ENCODE results near the gene IGF1.
"Not testable (repeated sequence)": the region's sequence is repeated elsewhere in the genome, so short reads cannot be mapped to it uniquely, and the experiment has no call there.

The IGF1 gene

GRCh38 chr12:102459314-102459713, 21.0 kb downstream of the IGF1 start:
- TF ChIP-seq, protein P1, sequence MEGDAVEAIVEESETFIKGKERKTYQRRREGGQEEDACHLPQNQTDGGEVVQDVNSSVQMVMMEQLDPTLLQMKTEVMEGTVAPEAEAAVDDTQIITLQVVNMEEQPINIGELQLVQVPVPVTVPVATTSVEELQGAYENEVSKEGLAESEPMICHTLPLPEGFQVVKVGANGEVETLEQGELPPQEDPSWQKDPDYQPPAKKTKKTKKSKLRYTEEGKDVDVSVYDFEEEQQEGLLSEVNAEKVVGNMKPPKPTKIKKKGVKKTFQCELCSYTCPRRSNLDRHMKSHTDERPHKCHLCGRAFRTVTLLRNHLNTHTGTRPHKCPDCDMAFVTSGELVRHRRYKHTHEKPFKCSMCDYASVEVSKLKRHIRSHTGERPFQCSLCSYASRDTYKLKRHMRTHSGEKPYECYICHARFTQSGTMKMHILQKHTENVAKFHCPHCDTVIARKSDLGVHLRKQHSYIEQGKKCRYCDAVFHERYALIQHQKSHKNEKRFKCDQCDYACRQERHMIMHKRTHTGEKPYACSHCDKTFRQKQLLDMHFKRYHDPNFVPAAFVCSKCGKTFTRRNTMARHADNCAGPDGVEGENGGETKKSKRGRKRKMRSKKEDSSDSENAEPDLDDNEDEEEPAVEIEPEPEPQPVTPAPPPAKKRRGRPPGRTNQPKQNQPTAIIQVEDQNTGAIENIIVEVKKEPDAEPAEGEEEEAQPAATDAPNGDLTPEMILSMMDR (IDR thresholded peaks at IDR 0.05; ENCODE audit: low read depth, low read length, missing control alignments), result no peak
- no peak for DNase-seq (ENCODE audit: extremely low read depth, low read depth)
- no peak overlapping the region for H3K4me3 ChIP-seq (replicated peaks; ENCODE audit: low read depth, low read length)

GRCh38 chr12:102454808-102455760, 25.3 kb downstream of the IGF1 start:
- H3K4me3 ChIP-seq (replicated peaks; ENCODE audit: low read depth, low read length), result no peak overlapping the region
- no peak for DNase-seq (ENCODE audit: extremely low read depth, low read depth)
- TF ChIP-seq, protein P1 (IDR thresholded peaks at IDR 0.05; ENCODE audit: low read depth, low read length, missing control alignments), result no peak

DNA sequence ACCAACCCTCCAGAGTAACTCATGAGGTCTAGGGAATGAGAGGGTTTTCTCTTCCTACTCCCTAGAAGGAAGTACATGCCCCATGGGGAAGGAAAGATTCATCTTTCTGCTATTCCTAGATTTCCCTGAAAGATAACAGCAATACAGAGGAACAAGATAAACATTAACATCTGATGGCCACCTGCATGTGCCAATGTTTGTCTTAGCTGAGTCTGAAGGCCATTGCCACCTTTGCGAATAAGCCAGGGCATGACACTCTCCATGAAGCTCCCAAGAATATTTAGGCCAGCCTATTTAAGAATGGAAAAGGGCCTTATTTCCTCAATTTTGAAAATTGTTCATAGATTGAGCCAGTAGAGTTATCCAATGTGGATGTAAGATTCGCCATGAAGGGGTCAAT, 26.0 kb downstream of the IGF1 start:
- no peak for DNase-seq (ENCODE audit: extremely low read depth, low read depth)
- TF ChIP-seq, protein P1 (IDR thresholded peaks at IDR 0.05; ENCODE audit: low read depth, low read length, missing control alignments), result no peak
- H3K4me3 ChIP-seq (replicated peaks; ENCODE audit: low read depth, low read length), result no peak overlapping the region

GRCh38 chr12:102452605-102453004, 27.8 kb downstream of the IGF1 start:
- no peak overlapping the region for H3K4me3 ChIP-seq (replicated peaks; ENCODE audit: low read depth, low read length)
- TF ChIP-seq, protein P1 (IDR thresholded peaks at IDR 0.05; ENCODE audit: low read depth, low read length, missing control alignments), result no peak

GRCh38 chr12:102449018-102449417, 31.3 kb downstream of the IGF1 start:
- not testable (repeated sequence) for DNase-seq (ENCODE audit: extremely low read depth, low read depth); H3K4me3 ChIP-seq (replicated peaks; ENCODE audit: low read depth, low read length)

More at GRCh38 chr12:102452605-102453004, 27.8 kb downstream of the IGF1 start:
- DNase-seq (ENCODE audit: extremely low read depth, low read depth), result no peak

DNA sequence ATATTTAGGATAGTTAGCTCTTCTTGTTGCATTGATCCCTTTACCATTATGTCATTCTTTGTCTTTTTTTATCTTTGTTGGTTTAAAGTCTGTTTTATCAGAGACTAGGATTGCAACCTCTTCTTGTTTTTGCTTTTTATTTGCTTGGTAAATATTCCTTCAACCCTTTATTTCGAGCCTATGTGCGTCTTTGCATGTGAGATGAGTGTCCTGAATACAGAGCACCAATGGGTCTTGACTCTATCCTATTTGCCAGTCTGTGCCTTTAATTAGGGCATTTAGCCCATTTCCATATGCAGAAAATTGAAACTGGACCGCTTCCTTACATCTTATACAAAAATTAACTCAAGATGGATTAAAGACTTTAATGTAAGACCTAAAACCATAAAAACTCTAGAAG, 32.9 kb downstream of the IGF1 start:
- not testable (repeated sequence) for H3K4me3 ChIP-seq (replicated peaks; ENCODE audit: low read depth, low read length); DNase-seq (ENCODE audit: extremely low read depth, low read depth)

DNA sequence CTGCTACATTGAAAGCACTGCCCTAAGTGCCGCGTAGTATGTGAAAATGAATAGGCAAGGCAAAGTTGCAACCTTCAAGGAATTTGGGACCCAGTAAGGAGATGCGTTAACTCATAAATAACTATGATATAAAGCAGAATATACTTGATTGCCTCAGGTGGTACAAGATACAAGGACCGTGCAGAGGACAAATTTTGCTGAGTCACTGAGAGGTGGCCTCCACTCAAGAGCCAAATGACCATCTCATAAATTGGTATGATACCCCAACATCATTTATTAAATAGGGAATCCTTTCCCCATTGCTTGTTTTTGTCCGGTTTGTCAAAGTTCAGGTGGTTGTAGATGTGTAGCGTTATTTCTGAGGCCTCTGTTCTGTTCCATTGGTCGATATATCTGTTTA, 35.7 kb downstream of the IGF1 start:
- DNase-seq (ENCODE audit: extremely low read depth, low read depth), result no peak
- no peak overlapping the region for H3K4me3 ChIP-seq (replicated peaks; ENCODE audit: low read depth, low read length)

More for the DNA sequence above, 35.7 kb downstream of the IGF1 start:
- TF ChIP-seq, protein P1 (IDR thresholded peaks at IDR 0.05; ENCODE audit: low read depth, low read length, missing control alignments), result no peak
